Frontal cortex (tissue), 4 donors: ENCODE data around the gene AMIGO3. TPM values are rescaled to one million over a fixed set of nuclear protein-coding genes. Genes with fewer than 3 reads are reported as not detected.
"Not testable (repeated sequence)": the region's sequence is repeated elsewhere in the genome, so short reads cannot be mapped to it uniquely, and the experiment has no call there.

Experiments used
- DNase-seq, 2 donors: peaks; one replicate each; pipeline ENCODE4 v3.0.0; 2012; ENCODE audit warnings: low spot score in 2 of 2
- FAIRE-seq: peaks from 2 replicates; lab custom pipeline; 2012; peaks lifted over from hg19 to GRCh38; lab: Jason Lieb, UNC
- total RNA-seq: library from RNA; depleted of rRNA; stranded (reverse); fragments of >200 nt; gene quantifications from one replicate; pipeline ENCODE4 v1.2.3, GENCODE V29; 2014
- donor health status: control.
- donor health status: control.
- donor health status: control.

Gene AMIGO3
- total RNA-seq, 1 donor from 2014 or later, result not detected

DNA sequence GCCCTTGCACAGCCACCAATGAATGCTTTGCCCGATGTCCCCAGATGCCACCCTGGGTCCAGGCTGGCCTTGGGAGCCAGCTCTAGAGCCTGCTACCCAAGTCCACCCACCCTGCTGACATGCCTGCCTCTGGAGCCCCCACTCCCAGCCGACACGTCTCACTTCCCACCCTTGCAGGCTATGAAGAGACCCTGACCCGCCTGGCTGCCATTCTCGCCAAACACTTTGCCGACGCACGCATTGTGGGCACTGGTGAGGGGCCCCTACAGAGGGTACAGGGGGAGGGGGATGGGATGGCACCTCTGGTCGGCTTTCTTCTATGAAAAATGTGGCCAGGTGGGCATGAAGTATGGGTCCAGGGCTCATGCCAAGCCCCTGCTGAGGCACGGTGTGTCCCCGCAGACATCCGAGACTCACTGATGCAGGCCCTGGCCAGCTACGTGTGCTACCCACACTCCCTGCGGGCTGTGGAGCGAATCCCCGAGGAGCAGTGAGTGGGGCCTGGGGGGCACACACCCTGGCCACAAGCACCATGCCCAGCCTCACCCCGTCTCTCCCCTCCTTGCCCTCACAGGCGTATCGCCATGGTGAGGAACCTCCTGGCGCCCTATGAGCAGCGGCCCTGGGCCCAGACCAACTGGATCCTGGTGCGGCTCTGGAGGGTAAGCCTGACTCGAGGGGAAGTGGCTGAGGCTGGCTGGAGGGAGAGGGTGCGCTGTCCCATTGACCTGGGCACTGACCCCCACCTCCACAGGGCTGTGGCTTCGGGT lies 6.0 kb downstream of the AMIGO3 start:
- DNase-seq (no peak), FAIRE-seq (no peak)

GRCh38 chr3:49712631-49713317 lies 6.7 kb downstream of the AMIGO3 start:
- FAIRE-seq (no peak), DNase-seq (no peak)

DNA sequence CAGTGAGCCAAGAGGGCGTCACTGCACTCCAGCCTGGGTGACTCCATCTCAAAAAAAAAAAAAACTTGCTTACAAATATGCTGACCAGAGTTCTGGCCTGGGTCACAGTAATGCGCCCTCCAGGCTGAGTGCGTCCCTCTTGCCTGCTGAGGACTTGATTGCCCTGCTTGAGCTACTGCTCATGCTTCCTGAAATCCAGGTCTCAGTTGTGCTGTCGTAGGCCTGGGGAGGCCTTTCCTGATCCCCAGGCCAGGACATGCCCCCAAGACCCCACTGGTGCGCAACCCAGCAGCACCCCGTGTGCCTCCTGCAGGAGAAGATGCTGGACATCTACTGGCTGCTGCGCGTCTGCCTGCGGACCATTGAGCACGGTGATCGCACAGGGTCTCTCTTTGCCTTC lies 7.3 kb downstream of the AMIGO3 start:
- no peak for DNase-seq
- no peak for FAIRE-seq

GRCh38 chr3:49711489-49711888 lies 8.0 kb downstream of the AMIGO3 start:
- FAIRE-seq, result no peak
- no peak for DNase-seq

GRCh38 chr3:49709852-49710251 lies 9.6 kb downstream of the AMIGO3 start:
- no peak for DNase-seq
- FAIRE-seq, result no peak

- FAIRE-seq, result no peak
- DNase-seq, result no peak
Measured at GRCh38 chr3:49707113-49707480, 12.4 kb downstream of the AMIGO3 start.

GRCh38 chr3:49706456-49707112 lies 12.9 kb downstream of the AMIGO3 start:
- DNase-seq (no peak), FAIRE-seq (no peak)

DNA sequence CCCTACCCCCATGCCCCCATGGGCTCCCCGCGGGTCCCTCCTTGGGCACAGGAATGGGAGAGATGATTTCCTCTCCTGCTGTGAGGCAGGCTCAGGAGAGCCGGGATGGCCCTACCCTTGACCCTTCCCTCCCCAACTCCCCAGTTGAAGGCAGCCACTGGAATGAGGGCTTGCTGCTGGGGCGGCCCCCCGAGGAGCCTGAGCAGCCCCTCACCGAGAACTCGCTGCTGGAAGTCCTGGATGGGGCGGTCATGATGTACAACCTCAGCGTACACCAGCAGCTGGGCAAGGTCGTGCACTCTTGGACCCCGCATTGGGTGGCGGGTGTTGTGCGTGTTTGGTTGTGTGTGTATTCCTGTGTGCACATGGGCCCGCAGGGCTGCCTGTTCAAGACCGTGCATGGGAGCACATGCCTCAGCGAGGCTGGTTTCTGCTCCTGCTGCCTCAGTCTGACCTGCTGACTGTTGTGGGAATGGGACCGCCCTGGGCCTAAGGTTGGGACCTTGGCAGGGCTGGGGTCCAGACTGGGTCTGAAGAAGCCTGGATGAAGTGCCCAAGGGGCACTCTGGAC lies 14.0 kb downstream of the AMIGO3 start:
- DNase-seq (no peak), FAIRE-seq (no peak)

- no peak for DNase-seq
- no peak for FAIRE-seq
Measured at GRCh38 chr3:49704629-49705028, 14.9 kb downstream of the AMIGO3 start.

GRCh38 chr3:49703956-49704355 lies 15.5 kb downstream of the AMIGO3 start:
- no peak for FAIRE-seq
- DNase-seq, result no peak

- peak; percentile 73 to 92 for DNase-seq
- FAIRE-seq, result no peak
Measured at GRCh38 chr3:49703443-49703927, 16.0 kb downstream of the AMIGO3 start.

GRCh38 chr3:49702672-49703071 lies 16.8 kb downstream of the AMIGO3 start:
- no peak for FAIRE-seq

DNA sequence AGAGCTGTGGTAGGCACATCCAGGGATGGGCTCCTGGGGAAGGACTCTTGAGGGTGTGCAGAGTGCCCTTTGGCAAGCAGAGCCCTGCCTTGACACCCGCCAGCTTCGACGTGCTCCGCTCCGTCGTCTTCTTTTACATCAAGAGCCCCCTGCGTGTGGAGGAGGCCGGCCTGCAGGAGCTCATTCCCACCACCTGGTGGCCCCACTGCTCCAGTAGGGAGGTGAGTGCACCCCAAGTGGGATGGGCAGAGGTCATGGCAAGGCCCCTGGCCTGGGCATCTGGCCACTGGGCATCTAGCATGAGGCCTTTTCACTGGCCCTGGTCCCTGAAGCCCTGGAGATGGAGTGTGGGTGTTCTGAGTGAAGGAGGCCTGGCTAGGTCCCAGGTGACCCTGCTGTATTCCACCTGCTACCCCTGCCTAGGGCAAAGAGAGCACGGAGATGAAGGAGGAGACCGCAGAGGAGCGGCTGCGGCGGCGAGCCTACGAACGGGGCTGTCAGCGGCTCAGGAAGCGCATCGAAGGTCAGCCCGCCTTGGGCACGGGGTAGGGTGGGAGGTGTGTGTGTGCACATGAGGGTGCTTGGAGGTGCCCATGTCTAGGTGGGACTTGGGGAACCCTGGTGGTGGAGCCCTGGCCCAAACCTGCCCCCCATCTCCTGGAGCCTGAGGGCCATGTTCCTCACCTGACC lies 18.0 kb downstream of the AMIGO3 start:
- FAIRE-seq (no peak), DNase-seq (no peak)

More at GRCh38 chr3:49702672-49703071, 16.8 kb downstream of the AMIGO3 start:
- no peak for DNase-seq

GRCh38 chr3:49700453-49701128 lies 18.9 kb downstream of the AMIGO3 start:
- DNase-seq (no peak), FAIRE-seq (no peak)

- no peak for FAIRE-seq
Measured at GRCh38 chr3:49700014-49700413, 19.5 kb downstream of the AMIGO3 start.

GRCh38 chr3:49699281-49699979 lies 20.1 kb downstream of the AMIGO3 start:
- DNase-seq, result no peak
- FAIRE-seq, result no peak

More at GRCh38 chr3:49700014-49700413, 19.5 kb downstream of the AMIGO3 start:
- no peak for DNase-seq

GRCh38 chr3:49695350-49696015 lies 24.0 kb downstream of the AMIGO3 start:
- not testable (repeated sequence) for FAIRE-seq, DNase-seq

DNA sequence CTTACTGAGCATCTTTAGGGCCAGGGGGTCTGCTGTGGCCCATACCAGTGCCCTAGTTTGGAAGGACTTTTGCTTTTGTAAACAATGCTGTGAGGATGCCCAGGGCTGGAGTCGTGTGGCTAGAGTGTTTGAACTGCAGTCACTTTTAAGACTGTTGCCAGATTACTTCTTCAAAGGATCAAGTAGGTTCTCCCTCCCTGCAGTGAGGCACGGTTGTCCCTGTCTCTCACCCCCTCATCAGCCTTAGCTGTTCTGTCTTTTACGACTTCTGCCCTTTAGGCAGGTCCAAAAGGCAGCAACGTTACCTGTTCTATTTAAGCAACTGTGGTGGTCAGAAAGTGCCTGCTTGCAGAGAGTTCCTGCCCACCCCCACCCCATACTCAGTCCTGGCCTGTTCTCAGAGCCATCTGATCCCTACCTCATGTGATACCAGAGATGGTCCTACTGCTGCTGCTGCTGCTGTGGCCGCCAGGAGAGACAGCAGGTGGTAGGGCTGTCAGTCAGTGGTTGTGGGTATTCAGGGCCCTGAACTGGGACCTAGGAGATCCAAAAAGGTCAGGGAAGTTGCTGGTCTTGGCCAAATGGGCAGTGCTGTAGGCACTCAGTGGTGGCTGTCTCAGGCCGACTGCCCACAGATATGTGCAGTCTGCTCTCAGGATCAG lies 24.9 kb downstream of the AMIGO3 start:
- FAIRE-seq, DNase-seq: not testable (repeated sequence)
